DND-41 (cell line): Measurements from ENCODE around the gene DAZAP1.
A peak's percentile ranks its signal among the peaks of the same experiment; 100 is the strongest.

Experiments used
- ATAC-seq: fragments of 200-7000 bp; cut with Tn5 transposase; 3 replicates; pipeline ENCODE4 v1.9.1; 2021; ENCODE audit warnings: low read depth; ENCODE audit not compliant: insufficient read depth
- DNase-seq: peaks from one replicate; pipeline ENCODE4 v3.0.0-alpha.2; 2020
- H2AFZ ChIP-seq: 2 replicates; pipeline ENCODE4 v1.6.0; 2012; ENCODE audit warnings: low read depth, low read length
- H3K27ac ChIP-seq: 2 replicates; pipeline ENCODE4 v1.5.1; 2012; ENCODE audit warnings: low read length, inconsistent platforms
- H3K27me3 ChIP-seq: fragments of 200-600 bp; sonication (generic); 2 replicates; pipeline ENCODE4 v1.6.0; 2012; ENCODE audit warnings: low read length, mild to moderate bottlenecking, inconsistent platforms; ENCODE audit not compliant: insufficient read depth, poor library complexity
- H3K36me3 ChIP-seq: 2 replicates; pipeline ENCODE4 v1.5.1; 2012; ENCODE audit warnings: low read length, inconsistent platforms; ENCODE audit not compliant: insufficient read depth
- H3K4me1 ChIP-seq: 2 replicates; pipeline ENCODE4 v1.5.1; 2012; ENCODE audit warnings: mild to moderate bottlenecking, low read length; ENCODE audit not compliant: insufficient read depth
- H3K4me2 ChIP-seq: 2 replicates; pipeline ENCODE4 v1.6.0; 2012; ENCODE audit warnings: mild to moderate bottlenecking, moderate library complexity, low read length, inconsistent platforms; ENCODE audit not compliant: insufficient read depth
- H3K4me3 ChIP-seq, 2 experiments: fragments of 200-600 bp in 1 of 2; shearing (Covaris generic) in 1 of 2; 2 replicates each; pipeline ENCODE4 v1.5.1; 2012 to 2016; ENCODE audit warnings: inconsistent platforms in 2 of 2, low read length in 2 of 2, mild to moderate bottlenecking in 2 of 2, low read depth in 1 of 2, moderate library complexity in 1 of 2
- H3K79me2 ChIP-seq: 2 replicates; pipeline ENCODE4 v1.6.0; 2012; ENCODE audit warnings: low read length, inconsistent platforms; ENCODE audit not compliant: insufficient read depth
- H3K9ac ChIP-seq: 2 replicates; pipeline ENCODE4 v1.6.0; 2012; ENCODE audit warnings: low read depth, mild to moderate bottlenecking, inconsistent platforms, low read length, moderate library complexity
- H3K9me3 ChIP-seq: 2 replicates; pipeline ENCODE4 v1.5.1; 2012; ENCODE audit warnings: low read length, moderate library complexity, mild to moderate bottlenecking, inconsistent platforms; ENCODE audit not compliant: insufficient read depth, severe bottlenecking
- H4K20me1 ChIP-seq: 2 replicates; pipeline ENCODE4 v1.6.0; 2012; ENCODE audit warnings: low read length; ENCODE audit not compliant: insufficient read depth
- CTCF ChIP-seq: IDR thresholded peaks from 2 replicates; pipeline ENCODE4 v1.5.1; 2012; ENCODE audit warnings: borderline replicate concordance, low read length, moderate library complexity, mild to moderate bottlenecking; ENCODE audit not compliant: poor library complexity, severe bottlenecking; ENCODE audit errors: extremely low read depth
- EZH2 ChIP-seq: IDR thresholded peaks from 3 replicates; pipeline ENCODE4 v1.6.1; 2012; ENCODE audit warnings: borderline replicate concordance, low read depth, mild to moderate bottlenecking, moderate library complexity, low read length, inconsistent platforms; ENCODE audit not compliant: severe bottlenecking

Gene DAZAP1

GRCh38 chr19:1471515-1472160, 64.3 kb downstream of the DAZAP1 start:
- H3K9me3 ChIP-seq, result no peaks in the 10 kb centered on the region
- H2AFZ ChIP-seq, result no peak overlapping the region
- H3K4me3 ChIP-seq, result no peak overlapping the region
- no peak overlapping the region for H3K27ac ChIP-seq
- peak overlapping the region; percentile 39; the same call in 1 of the 2 replicates for H3K9ac ChIP-seq
- peak; percentile 23; the same call in 1 of the 3 replicates for ATAC-seq
- peaks cover 20% of the 10 kb centered on the region for H3K36me3 ChIP-seq
- peaks cover 27% of the 10 kb centered on the region for H3K4me1 ChIP-seq
- H3K79me2 ChIP-seq, result peaks cover 23% of the 10 kb centered on the region
- no peaks in the 10 kb centered on the region for H3K27me3 ChIP-seq
- H3K4me2 ChIP-seq, result peak overlapping the region; percentile 69
- H4K20me1 ChIP-seq, result peaks cover 79% of the 10 kb centered on the region
- TF ChIP-seq CTCF (peak; percentile 43), EZH2 (no peak)
- peak; percentile 43 for DNase-seq

GRCh38 chr19:1472231-1473084, 65.1 kb downstream of the DAZAP1 start:
- Histone ChIP-seq H3K36me3 (peaks cover 23% of the 10 kb centered on the region), H3K4me1 (peaks cover 33% of the 10 kb centered on the region), H3K27me3 (no peaks in the 10 kb centered on the region), H4K20me1 (peaks cover 80% of the 10 kb centered on the region), H3K4me3 (no peak overlapping the region), H2AFZ (no peak overlapping the region), H3K79me2 (peaks cover 29% of the 10 kb centered on the region), H3K9me3 (no peaks in the 10 kb centered on the region), H3K4me2 (no peak overlapping the region), H3K27ac (no peak overlapping the region), H3K9ac (no peak overlapping the region)
- no peak for TF ChIP-seq EZH2
- TF ChIP-seq CTCF, result no peak
- no peak for ATAC-seq
- no peak for DNase-seq

- no peak overlapping the region for H2AFZ ChIP-seq
- H3K79me2 ChIP-seq, result peaks cover 37% of the 10 kb centered on the region
- no peaks in the 10 kb centered on the region for H3K27me3 ChIP-seq
- no peaks in the 10 kb centered on the region for H3K9me3 ChIP-seq
- H3K4me1 ChIP-seq, result peaks cover 41% of the 10 kb centered on the region
- H4K20me1 ChIP-seq, result peaks cover 79% of the 10 kb centered on the region
- ATAC-seq (no peak), DNase-seq (no peak)
- H3K4me3 ChIP-seq, result no peak overlapping the region
- no peak overlapping the region for H3K9ac ChIP-seq
- no peak overlapping the region for H3K4me2 ChIP-seq
- peaks cover 24% of the 10 kb centered on the region for H3K36me3 ChIP-seq
- TF ChIP-seq EZH2, result no peak
- TF ChIP-seq CTCF, result no peak
- H3K27ac ChIP-seq, result no peak overlapping the region
These were observed 65.9 kb downstream of the DAZAP1 start for GRCh38 chr19:1473085-1473851.
